GM23338 (cell line): ENCODE results near the gene USP35. TPM values are rescaled to one million over a fixed set of nuclear protein-coding genes. Genes with fewer than 3 reads are reported as not detected.

Source experiments
- ATAC-seq: fragments of 200-7000 bp; cut with Tn5 transposase; 3 replicates; pipeline ENCODE4 v1.9.1; 2020
- DNase-seq: peaks from one replicate; pipeline ENCODE4 v3.0.0-alpha.2; 2015; ENCODE audit warnings: low spot score
- H2AFZ ChIP-seq: fragments of 200-600 bp; sonication (generic); 2 replicates; pipeline ENCODE4 v1.8.0; 2016; ENCODE audit warnings: antibody characterized with exemption, mild to moderate bottlenecking, moderate library complexity
- H3F3A ChIP-seq: fragments of 200-600 bp; sonication (generic); replicated peaks from 2 replicates; pipeline ENCODE4 v1.8.0; 2017; ENCODE audit warnings: antibody characterized with exemption, mixed run types, low read depth
- H3K27ac ChIP-seq: fragments of 200-600 bp; sonication (generic); 2 replicates; pipeline ENCODE4 v1.6.1; 2016; ENCODE audit warnings: low read depth
- H3K27me3 ChIP-seq: fragments of 200-600 bp; sonication (generic); 2 replicates; pipeline ENCODE4 v1.8.0; 2016; ENCODE audit warnings: mild to moderate bottlenecking, mixed run types, moderate library complexity; ENCODE audit not compliant: insufficient read depth
- H3K36me3 ChIP-seq: fragments of 200-600 bp; sonication (generic); 2 replicates; pipeline ENCODE4 v1.8.0; 2016; ENCODE audit warnings: mild to moderate bottlenecking; ENCODE audit not compliant: insufficient read depth
- H3K4me1 ChIP-seq: fragments of 200-600 bp; sonication (generic); 2 replicates; pipeline ENCODE4 v1.8.0; 2016; ENCODE audit warnings: mild to moderate bottlenecking, moderate library complexity; ENCODE audit not compliant: insufficient read depth
- H3K4me2 ChIP-seq: fragments of 200-600 bp; sonication (generic); 2 replicates; pipeline ENCODE4 v1.7.1; 2017; ENCODE audit warnings: mixed run types
- H3K4me3 ChIP-seq: fragments of 200-600 bp; sonication (generic); 2 replicates; pipeline ENCODE4 v1.6.1; 2016; ENCODE audit warnings: mixed run types
- H3K79me2 ChIP-seq: fragments of 200-600 bp; sonication (generic); replicated peaks from 2 replicates; pipeline ENCODE4 v1.8.0; 2017; ENCODE audit warnings: mild to moderate bottlenecking; ENCODE audit not compliant: insufficient read depth
- H3K9me2 ChIP-seq: fragments of 200-600 bp; sonication (generic); 2 replicates; pipeline ENCODE4 v1.8.0; 2017; ENCODE audit not compliant: insufficient read depth
- H4K20me1 ChIP-seq: fragments of 200-600 bp; sonication (generic); replicated peaks from 2 replicates; pipeline ENCODE4 v1.8.0; 2017; ENCODE audit warnings: mild to moderate bottlenecking; ENCODE audit not compliant: insufficient read depth
- H3K27ac Mint-ChIP-seq: 2 replicates; pipeline ENCODE4 v1.8.0; 2020; ENCODE audit warnings: inconsistent platforms, mild to moderate bottlenecking, moderate library complexity, mixed read lengths
- H3K27me3 Mint-ChIP-seq: 3 replicates; pipeline ENCODE4 v1.8.0; 2022; ENCODE audit warnings: low read depth, mild to moderate bottlenecking, moderate library complexity, mixed read lengths, inconsistent platforms; ENCODE audit not compliant: insufficient read depth, poor library complexity
- H3K36me3 Mint-ChIP-seq: 3 replicates; pipeline ENCODE4 v1.8.0; 2021; ENCODE audit warnings: low read depth, mild to moderate bottlenecking, inconsistent platforms, moderate library complexity, mixed read lengths
- H3K4me1 Mint-ChIP-seq: 3 replicates; pipeline ENCODE4 v1.8.0; 2020; ENCODE audit warnings: mild to moderate bottlenecking, inconsistent platforms, mixed read lengths
- H3K4me3 Mint-ChIP-seq: 3 replicates; pipeline ENCODE4 v1.8.0; 2021; ENCODE audit warnings: moderate library complexity, mild to moderate bottlenecking, inconsistent platforms, mixed read lengths
- H3K9me3 Mint-ChIP-seq: 3 replicates; pipeline ENCODE4 v1.8.0; 2020; ENCODE audit warnings: moderate library complexity, mild to moderate bottlenecking, inconsistent platforms, mixed read lengths
- EZH2 ChIP-seq: fragments of 200-600 bp; sonication (generic); IDR thresholded peaks from one replicate; pipeline ENCODE4 v1.8.0; 2017; ENCODE audit warnings: antibody characterized with exemption, mild to moderate bottlenecking, low read depth; ENCODE audit not compliant: unreplicated experiment
- JUNB ChIP-seq: IDR thresholded peaks from one replicate; pipeline ENCODE4 v1.6.1; 2016; ENCODE audit warnings: antibody characterized with exemption; ENCODE audit not compliant: unreplicated experiment
- POLR2AphosphoS5 ChIP-seq: IDR thresholded peaks from 2 replicates; pipeline ENCODE4 v1.6.1; 2016; ENCODE audit warnings: antibody characterized with exemption, low read depth
- REST ChIP-seq: IDR thresholded peaks from one replicate; pipeline ENCODE4 v1.6.1; 2018; ENCODE audit warnings: antibody characterized with exemption; ENCODE audit not compliant: unreplicated experiment
- ZNF114 ChIP-seq: fragments of 250-450 bp; sonication (Bioruptor Pico); IDR thresholded peaks from 2 replicates; pipeline ENCODE4 v1.5.0; 2020; ENCODE audit warnings: mild to moderate bottlenecking, moderate library complexity
- ZNF462 ChIP-seq: fragments of 250-450 bp; sonication (Bioruptor Pico); IDR thresholded peaks from 2 replicates; pipeline ENCODE4 v1.5.0; 2020; ENCODE audit warnings: mild to moderate bottlenecking, moderate library complexity
- polyA plus RNA-seq: library from polyadenylated mRNA; unstranded; fragments of >200 nt; fragmentation: Nextera tagmentation; extraction: Ambion mirVana; gene quantifications from 2 replicates; pipeline ENCODE4 v1.2.1, GENCODE V29; 2016
- total RNA-seq: library from RNA; depleted of rRNA; stranded (reverse); fragments of >200 nt; shearing (Covaris generic); gene quantifications from 2 replicates; pipeline ENCODE4 v1.2.3, GENCODE V29; 2014
- TF ChIP-seq, protein P1 (sequence below), 2 experiments: fragments of 200-600 bp in 1 of 2; sonication (generic) in 1 of 2; conservative IDR thresholded peaks; 2 replicates each; pipeline versions ENCODE4 v1.5.1 to v1.6.1; 2016 to 2017; ENCODE audit warnings: antibody characterized with exemption in 2 of 2, low read depth in 2 of 2, mild to moderate bottlenecking in 2 of 2, moderate library complexity in 1 of 2
- TF ChIP-seq, protein P2 (sequence below): IDR thresholded peaks from 2 replicates; pipeline ENCODE4 v1.6.1; 2016; ENCODE audit warnings: antibody characterized with exemption

The USP35 gene
- total and polyA plus RNA-seq, 2 experiments from 2014 or later: 2.5 to 10.7 TPM

DNA sequence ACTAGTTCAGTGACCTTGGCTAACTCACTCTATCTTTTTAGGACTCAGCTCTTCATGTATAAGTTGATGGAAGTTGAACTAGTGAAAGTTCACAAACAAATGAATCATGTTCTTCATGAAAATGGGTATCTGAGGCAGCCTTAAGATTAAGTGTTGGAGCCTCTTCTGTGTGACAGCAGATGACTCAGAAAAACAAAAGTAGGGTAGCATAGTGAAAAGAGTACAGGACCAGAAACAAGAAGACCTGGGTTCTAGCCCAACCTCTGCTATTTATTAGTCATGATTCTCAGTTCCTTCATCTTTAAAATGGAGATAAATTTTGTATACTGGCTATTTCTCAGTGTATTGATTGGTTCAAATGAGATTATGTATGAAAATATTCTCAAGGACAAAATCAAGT, 60.2 kb downstream of the USP35 start (continued):
- TF ChIP-seq, protein P1, sequence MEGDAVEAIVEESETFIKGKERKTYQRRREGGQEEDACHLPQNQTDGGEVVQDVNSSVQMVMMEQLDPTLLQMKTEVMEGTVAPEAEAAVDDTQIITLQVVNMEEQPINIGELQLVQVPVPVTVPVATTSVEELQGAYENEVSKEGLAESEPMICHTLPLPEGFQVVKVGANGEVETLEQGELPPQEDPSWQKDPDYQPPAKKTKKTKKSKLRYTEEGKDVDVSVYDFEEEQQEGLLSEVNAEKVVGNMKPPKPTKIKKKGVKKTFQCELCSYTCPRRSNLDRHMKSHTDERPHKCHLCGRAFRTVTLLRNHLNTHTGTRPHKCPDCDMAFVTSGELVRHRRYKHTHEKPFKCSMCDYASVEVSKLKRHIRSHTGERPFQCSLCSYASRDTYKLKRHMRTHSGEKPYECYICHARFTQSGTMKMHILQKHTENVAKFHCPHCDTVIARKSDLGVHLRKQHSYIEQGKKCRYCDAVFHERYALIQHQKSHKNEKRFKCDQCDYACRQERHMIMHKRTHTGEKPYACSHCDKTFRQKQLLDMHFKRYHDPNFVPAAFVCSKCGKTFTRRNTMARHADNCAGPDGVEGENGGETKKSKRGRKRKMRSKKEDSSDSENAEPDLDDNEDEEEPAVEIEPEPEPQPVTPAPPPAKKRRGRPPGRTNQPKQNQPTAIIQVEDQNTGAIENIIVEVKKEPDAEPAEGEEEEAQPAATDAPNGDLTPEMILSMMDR (conservative IDR thresholded peaks at IDR 0.05; ENCODE audit: low read depth in 2 of 2): no peak
- TF ChIP-seq, protein P2, sequence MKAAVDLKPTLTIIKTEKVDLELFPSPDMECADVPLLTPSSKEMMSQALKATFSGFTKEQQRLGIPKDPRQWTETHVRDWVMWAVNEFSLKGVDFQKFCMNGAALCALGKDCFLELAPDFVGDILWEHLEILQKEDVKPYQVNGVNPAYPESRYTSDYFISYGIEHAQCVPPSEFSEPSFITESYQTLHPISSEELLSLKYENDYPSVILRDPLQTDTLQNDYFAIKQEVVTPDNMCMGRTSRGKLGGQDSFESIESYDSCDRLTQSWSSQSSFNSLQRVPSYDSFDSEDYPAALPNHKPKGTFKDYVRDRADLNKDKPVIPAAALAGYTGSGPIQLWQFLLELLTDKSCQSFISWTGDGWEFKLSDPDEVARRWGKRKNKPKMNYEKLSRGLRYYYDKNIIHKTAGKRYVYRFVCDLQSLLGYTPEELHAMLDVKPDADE: no peak

GRCh38 chr11:78250099-78250498, 61.4 kb downstream of the USP35 start:
- Histone ChIP-seq H3K4me3 (no peak overlapping the region), H3K27ac (no peak overlapping the region), H3K79me2 (no peaks in the 10 kb centered on the region), H3K9me2 (no peaks in the 10 kb centered on the region), H3K27me3 (no peaks in the 10 kb centered on the region), H3K36me3 (no peaks in the 10 kb centered on the region), H4K20me1 (no peaks in the 10 kb centered on the region; the same call in 1 of the 2 replicates), H3F3A (no peaks in the 10 kb centered on the region), H2AFZ (no peak overlapping the region), H3K4me1 (no peaks in the 10 kb centered on the region), H3K4me2 (no peak overlapping the region)
- Mint-ChIP-seq H3K27ac (no peak overlapping the region), H3K36me3 (peaks cover 3% of the 10 kb centered on the region; the same call in 1 of the 3 replicates), H3K27me3 (no peaks in the 10 kb centered on the region), H3K4me1 (no peaks in the 10 kb centered on the region), H3K9me3 (no peaks in the 10 kb centered on the region), H3K4me3 (no peak overlapping the region)
- ATAC-seq (no peak), DNase-seq (no peak)
- TF ChIP-seq POLR2AphosphoS5 (no peak), ZNF114 (CRISPR knock-in tag) (no peak), REST (no peak), EZH2 (no peak), JUNB (no peak), ZNF462 (no peak)
- TF ChIP-seq, protein P1 (conservative IDR thresholded peaks at IDR 0.05; ENCODE audit: low read depth in 2 of 2): no peak
